DMS53 (cell line): ENCODE results near the gene ANO2.

Experiments
- DNase-seq: peaks from one replicate; lab custom pipeline; 2025; lab: John Stamatoyannopoulos, UW

ANO2 gene

DNA sequence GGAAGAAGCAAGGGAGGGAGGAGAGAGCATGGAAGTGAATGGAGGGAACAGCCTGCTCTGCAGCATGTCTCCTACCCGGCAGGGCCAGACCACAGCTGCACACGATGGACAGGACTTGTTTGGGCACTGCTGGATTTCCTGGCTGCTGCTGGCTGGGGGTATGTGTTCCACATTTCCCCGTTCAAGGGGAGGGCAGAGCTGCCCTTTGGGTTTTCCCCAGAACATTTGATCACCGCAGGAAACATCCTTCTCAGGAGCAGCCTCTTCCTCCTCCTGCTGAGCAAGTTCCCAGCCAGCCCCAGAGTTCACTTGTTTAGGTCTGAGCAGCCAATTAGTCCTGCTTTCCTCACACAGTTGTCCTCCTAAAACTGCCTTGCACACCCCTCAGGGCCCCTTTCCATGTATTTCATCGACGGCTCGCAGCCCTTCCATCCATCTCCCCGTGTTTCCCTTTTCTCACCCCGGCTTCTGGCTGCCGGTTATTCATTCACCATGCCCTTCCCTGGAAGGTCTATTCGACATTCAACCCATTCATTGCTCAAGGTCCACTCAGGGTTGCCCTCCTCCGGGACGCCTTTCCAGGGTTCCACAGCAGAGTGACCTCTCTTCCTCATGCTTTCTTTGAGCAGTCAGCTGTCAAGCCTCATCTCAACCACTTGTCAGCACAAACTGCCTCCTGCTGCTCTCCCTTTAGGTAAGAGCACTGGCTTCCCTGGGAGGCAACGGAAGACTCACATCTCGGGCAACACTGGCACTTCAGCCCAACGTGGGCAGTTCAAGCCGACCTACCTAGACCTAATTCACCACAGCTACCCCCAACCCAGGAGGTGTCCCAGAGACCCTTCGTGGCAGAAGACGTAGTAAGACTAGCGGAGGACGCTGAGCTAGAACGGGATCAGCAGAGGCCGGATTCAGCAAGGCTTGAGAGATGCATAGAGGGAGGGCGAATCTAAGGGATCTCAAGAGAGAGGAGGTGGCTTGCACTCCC lies 20.1 kb upstream of the ANO2 start:
- DNase-seq, result no peak

GRCh38 chr12:5963515-5963914 lies 18.5 kb upstream of the ANO2 start:
- DNase-seq, result no peak

DNA sequence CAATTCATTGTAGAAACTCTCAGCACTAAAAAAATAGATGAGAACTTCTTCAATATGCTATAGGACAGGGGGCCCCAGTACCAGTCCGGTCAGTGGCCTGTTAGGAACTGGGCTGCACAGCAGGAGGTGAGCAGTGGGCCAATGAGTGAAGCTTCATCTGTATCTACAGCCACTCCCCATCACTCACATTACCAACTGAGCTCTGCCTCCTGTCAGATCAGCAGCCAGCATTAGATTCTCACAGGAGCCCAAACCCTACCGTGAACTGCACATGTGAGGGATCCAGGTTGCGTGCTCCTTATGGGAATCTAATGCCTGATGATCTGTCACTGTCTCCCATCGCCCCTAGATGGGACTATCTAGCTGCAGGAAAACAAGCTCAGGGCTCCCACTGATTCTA lies 15.7 kb upstream of the ANO2 start:
- DNase-seq, result no peak

GRCh38 chr12:5956987-5957386 lies 11.9 kb upstream of the ANO2 start:
- DNase-seq, result no peak

GRCh38 chr12:5954661-5955060 lies 9.6 kb upstream of the ANO2 start:
- no peak for DNase-seq

- no peak for DNase-seq
These were observed 9.0 kb upstream of the ANO2 start for GRCh38 chr12:5953835-5954586.

GRCh38 chr12:5952031-5952430 lies 7.0 kb upstream of the ANO2 start:
- DNase-seq, result no peak

DNA sequence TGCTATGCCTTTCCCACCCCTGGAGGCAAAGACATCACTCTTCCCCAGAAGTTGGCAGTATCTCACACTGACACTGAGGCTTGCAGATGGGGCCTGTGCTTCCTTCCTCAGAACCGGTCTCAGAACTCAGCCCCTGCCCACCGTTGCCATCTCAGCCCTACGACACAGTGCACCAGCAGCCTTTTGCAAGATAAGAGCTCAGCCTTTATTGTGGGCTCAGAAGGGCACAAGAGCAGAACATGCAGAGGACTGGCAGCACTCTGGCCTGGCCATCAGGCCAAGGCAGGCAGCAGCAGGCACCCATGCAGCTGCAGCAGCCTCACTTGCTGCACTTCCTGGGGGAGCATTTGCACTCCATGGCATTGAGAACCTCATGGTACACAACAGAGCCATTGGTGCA lies 3.6 kb upstream of the ANO2 start:
- no peak for DNase-seq

GRCh38 chr12:5947006-5947405 lies 1.9 kb upstream of the ANO2 start:
- DNase-seq, result no peak

GRCh38 chr12:5946388-5946787 lies 1.3 kb upstream of the ANO2 start:
- DNase-seq, result no peak

- no peak for DNase-seq
These were observed 380 bp downstream of the ANO2 start for GRCh38 chr12:5944688-5945070.

GRCh38 chr12:5944053-5944452 lies 1.0 kb downstream of the ANO2 start:
- DNase-seq, result no peak

DNA sequence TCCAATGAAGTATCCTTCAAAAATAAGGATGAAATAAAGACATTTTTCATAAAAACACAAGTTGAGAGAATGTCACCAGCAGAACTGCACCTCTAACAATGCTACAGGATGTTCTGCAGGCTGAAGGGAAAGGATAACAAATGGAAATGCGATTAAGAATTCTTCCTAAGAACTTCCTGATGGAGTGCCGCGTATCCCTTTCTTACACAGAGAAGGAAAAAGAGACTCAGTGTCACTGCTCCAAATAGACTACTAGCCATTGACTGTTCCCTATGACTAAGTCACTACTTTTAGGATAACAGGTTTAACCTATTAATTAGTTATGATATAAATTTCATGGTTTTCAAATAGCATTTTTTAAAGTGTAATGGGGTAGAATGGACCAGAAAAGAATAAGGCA lies 3.2 kb downstream of the ANO2 start:
- no peak for DNase-seq

GRCh38 chr12:5927732-5928516 lies 17.1 kb downstream of the ANO2 start:
- no peak for DNase-seq

DNA sequence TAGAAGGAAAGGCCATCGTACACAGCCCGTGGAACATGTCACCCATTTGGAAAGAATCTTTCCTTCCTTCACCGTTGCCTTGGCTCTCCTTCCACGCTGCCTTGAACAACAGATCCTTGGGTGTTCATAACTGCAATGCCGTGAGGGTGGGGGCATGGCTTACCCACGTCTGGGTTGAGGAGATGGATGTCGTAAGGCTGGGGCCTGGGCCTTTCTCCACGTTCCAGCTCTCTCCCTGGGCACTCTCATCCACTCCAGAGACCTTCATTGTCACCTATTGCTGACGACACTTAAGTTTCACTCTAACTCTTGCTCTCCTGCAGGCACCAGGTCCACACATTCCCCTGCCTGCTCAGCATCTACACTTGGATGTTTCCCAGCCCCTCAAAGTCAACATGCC lies 19.4 kb downstream of the ANO2 start:
- DNase-seq, result no peak

DNA sequence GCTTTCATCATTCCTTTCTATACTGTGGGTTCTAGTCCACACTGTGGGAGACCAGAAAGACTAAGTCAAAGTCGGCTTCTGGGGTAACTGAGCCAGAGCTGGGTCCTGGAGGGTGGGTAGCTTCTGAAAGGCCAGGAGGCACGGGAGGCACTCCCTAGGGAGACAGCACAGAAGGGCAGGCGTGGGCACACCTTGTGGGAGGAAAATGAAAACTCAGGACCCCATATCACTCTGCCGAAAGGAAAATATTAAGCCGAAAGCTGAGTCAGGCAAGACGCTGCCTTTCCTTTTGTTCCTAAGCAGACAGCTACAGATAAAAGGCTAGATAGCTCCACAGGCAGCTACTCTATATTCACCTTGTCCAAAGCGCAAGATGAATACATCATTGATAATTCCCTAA lies 20.7 kb downstream of the ANO2 start:
- DNase-seq, result no peak

- no peak for DNase-seq
These were observed 21.3 kb downstream of the ANO2 start for GRCh38 chr12:5923751-5924150.

GRCh38 chr12:5923043-5923605 lies 21.9 kb downstream of the ANO2 start:
- no peak for DNase-seq

DNA sequence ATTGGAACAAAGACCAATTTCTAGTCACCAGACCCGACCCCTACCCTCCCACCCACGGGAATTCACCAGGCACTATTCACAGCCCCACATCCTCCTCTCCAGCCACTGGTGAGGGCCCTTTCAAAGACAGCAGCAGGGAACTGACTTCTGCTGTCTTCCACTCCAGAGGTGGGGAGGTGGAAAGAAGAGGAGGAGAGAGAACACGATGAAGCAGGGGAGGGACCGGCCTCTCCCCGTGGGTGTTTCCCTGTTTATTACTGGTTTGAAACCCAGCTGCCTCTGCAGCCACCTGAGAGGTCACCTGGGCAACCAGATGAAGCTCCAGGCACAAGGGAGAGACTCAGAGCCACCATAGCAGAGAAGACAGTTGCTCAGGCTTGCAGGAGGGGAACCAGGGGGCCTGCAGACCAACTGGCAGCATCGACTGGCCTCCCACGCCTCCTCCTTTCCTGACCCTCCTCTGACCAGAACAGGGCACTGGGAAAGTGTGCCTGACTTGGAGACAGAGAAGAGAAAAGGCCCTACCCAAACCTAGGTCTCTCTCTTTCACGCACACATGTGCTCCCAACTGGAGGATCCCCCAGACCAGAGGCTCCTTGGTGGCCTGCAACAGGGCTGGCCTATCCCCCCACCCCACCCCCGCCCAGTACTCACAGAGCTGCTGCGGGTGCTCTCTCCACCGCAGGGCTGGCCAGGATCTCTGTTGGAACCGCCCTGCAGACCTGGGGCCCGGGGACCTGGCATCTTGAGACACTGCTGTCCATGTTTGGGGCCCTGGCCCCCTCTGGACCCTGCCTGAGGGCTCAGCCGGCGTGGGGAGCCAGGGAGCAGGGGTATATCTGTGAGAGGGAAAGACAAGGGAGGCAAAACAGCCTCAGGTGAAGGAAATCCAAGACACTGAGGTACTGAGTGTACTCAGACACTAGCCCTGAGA lies 22.8 kb downstream of the ANO2 start:
- DNase-seq, result no peak

GRCh38 chr12:5921027-5921909 lies 23.8 kb downstream of the ANO2 start:
- no peak for DNase-seq
